Measurements from ENCODE around the gene NT5DC2.

The NT5DC2 gene

GRCh38 chr3:52533623-52534280, at the start of gene NT5DC2:
NT5DC2 (minus strand) TSS chr3:52533857; CDS start chr3:52533737, 120 bp downstream.
- peak; percentile 36 to 46 for DNase-seq (ENCODE audit: low read depth in 1 of 2, low spot score in 1 of 2)

DNA sequence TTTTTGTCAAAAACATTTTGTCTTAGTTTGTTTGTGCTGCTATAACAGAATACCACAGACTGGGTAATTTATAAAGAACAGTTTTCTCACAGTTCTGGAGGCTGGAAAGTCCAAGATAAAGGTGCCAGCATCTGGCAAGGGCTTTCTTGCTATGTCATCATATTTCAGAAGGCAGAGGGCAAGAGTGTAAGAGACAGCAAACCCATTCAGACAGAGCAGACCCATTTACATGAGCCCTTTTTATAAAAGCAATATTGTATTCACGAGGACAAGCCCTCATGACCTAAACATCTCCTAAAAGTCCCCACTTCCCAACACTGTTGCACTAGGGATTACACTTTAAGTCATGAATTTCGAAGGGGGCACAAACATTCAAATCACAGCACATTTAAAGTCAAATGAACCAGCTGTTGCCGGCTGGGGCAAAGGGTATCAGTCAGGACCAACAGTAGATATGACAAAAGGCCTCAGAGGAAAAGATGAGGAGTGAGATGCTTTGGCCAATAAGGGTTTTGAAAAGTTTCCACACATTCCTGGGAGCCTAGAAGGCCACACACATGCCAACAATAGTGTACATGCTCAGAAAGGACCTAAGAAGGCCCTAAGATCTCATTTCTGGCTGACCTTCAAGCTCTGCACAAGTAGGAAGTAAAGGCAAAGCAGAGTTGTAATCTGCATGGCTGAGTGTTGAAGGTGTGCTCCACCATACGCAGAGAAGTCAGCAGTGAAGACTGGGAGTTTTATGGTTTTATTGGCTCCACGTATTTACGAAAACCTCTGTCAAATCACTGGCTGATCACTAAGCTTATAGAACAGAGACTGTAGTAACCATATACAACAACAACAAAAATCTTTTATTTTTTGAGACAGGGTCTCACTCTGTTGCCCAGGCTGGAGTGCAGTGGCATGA, 40.7 kb upstream of the NT5DC2 start:
- no peak for DNase-seq (ENCODE audit: low read depth in 1 of 2, low spot score in 1 of 2)

DNA sequence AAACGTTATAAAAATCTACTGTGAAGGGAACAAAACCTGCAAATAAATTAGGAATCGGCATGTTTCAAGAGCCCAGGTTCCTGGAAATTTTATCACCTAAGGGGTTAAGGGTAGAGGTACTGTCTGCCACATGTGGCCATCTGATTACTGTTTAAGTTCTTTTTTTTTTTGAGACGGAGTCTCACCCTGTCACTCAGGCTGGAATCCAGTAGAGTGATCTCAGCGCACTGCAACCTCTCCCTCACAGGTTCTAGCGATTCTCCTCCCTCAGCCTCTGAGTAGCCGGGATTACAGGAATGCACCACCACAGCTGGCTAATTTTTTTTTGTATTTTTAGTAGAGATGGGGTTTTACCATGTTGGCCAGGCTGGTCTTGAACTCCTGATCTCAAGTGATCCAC, 38.6 kb upstream of the NT5DC2 start:
- DNase-seq (ENCODE audit: low read depth in 1 of 2, low spot score in 1 of 2), result no peak

DNA sequence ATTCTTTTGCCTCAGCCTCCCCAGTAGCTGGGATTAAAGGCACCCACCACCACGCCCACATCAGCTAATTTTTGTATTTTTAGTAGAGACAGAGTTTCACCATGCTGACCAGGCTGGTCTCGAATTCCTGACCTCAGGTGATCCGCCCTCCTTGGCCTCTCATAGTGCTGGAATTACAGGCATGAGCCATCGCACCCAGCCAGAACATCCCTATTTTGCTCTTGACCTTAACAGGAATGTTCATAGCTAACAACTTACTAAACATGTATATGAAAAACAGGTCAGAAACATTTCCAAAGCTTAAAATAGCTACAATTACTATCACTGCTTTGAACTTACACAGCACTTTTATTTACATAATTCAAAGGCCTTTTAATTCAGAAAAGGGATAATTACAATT, 36.4 kb upstream of the NT5DC2 start:
- no peak for DNase-seq (ENCODE audit: low read depth in 1 of 2, low spot score in 1 of 2)

GRCh38 chr3:52568069-52568468, 34.4 kb upstream of the NT5DC2 start:
- DNase-seq (ENCODE audit: low read depth in 1 of 2, low spot score in 1 of 2), result no peak

GRCh38 chr3:52563984-52564383, 30.3 kb upstream of the NT5DC2 start:
- DNase-seq (ENCODE audit: low read depth in 1 of 2, low spot score in 1 of 2), result no peak

- DNase-seq (ENCODE audit: low read depth in 1 of 2, low spot score in 1 of 2), result no peak
These were observed 27.5 kb upstream of the NT5DC2 start for GRCh38 chr3:52561028-52561747.

DNA sequence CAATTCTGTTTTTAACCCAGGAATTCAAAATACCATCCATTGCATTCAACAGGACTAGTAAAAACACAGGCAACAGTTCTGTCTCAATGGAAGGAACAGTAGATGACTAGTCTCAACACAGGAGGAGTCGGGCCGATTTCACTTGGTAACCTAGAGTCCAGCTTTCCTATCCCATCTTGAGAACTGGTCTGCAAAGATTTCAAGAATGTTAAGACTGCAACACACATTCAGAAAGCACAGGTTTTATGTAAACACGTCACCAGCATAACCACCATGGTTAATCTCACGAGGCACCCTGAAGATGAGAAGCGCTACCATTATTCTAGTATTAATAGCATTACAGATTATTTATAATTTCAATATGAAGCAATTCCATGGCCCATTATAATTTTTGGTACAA, 24.8 kb upstream of the NT5DC2 start:
- no peak for DNase-seq (ENCODE audit: low read depth in 1 of 2, low spot score in 1 of 2)

- DNase-seq (ENCODE audit: low read depth in 1 of 2, low spot score in 1 of 2), result no peak
These were observed 23.6 kb upstream of the NT5DC2 start for GRCh38 chr3:52557011-52557960.

DNA sequence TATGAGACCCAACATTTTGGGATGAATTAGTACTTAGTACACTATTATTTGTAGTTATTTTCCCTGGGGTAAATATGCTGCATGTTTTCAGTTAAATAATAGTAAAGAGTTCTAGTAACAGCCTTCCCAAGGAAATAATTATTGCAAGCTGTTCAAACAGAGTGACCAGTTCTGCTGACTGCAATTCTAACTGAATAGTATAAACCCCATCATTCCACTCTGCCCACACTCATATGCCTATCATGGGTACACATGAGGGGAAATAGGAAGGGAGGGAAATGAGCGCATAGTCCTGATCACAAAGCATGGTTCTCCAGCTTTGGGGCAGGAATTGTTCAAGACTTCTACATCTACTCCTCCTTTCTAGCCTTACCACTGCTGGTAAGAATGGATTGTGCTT, 21.4 kb upstream of the NT5DC2 start:
- DNase-seq (ENCODE audit: low read depth in 1 of 2, low spot score in 1 of 2), result no peak

DNA sequence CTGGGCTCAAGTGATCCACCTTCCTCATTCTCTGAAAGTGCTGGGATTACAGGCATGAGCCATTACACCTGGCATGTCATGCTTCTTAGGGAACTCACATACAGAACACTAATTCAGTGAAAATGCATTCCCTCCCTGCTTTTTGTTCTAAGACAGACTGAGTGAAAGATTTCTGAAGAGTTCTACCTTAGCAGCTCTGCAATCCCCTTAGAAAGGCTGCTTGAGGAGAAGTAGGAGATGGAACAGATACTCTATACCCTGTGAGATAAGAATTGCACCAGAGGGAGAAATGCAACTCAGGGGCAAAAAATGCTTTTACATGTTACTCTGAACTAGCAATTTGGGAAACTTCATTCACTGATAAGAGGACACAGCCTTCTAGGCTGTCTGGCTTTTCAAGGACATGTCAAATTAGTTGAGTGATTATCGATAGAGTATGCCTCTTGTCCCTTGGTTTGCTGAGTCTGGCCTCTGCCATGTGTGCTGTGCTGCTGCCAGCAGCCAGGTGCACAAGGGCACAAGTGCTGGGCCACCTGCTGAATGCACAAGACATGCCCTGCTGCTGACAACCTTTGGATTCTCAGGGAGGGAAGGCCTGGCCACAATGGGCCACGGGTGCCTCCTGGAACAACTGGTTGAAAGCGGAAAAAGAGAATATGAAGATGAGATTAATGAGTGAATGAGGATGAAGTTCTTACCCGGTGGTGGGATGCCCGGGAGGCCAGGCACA, 20.5 kb upstream of the NT5DC2 start:
- no peak for DNase-seq (ENCODE audit: low read depth in 1 of 2, low spot score in 1 of 2)

- no peak for DNase-seq (ENCODE audit: low read depth in 1 of 2, low spot score in 1 of 2)
These were observed 18.4 kb upstream of the NT5DC2 start for GRCh38 chr3:52552089-52552488.

DNA sequence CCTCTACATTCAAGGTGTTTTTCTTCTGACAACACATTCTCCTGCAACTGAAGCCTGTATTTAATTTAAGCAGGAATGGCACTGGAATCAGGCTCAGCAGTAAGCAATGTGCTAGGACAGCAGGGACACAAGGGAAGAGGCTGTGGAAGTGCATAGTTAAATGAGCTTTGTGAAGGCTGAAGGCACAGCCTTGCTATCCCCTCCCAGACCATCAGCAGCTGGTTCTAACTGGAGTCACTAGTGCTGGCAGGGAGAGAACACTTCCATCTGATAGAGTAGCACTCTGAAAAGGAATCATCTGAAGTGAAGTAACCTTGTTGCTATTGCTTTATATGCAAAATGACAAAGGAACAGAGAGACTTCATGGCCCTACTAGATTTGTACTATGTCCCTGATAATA, 17.5 kb upstream of the NT5DC2 start:
- DNase-seq (ENCODE audit: low read depth in 1 of 2, low spot score in 1 of 2), result no peak

DNA sequence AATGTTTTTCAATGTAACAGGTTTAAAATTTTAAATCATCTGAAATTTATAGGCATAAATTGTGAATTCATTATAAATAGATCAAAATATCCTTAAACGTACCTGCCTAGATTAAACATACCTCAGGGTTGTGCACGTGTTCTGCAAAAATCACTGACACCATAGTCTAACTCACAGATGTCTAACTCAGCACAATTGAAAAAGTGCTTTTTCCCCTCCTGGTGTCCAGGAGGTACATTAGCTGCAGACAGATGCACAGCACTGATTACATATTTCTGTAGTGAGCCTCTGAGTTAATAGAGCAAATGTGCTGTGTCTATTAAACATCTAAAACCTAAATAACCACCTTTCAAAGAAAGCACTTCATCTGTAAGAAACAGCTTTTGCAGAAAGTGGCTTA, 13.5 kb upstream of the NT5DC2 start:
- DNase-seq (ENCODE audit: low read depth in 1 of 2, low spot score in 1 of 2), result no peak

DNA sequence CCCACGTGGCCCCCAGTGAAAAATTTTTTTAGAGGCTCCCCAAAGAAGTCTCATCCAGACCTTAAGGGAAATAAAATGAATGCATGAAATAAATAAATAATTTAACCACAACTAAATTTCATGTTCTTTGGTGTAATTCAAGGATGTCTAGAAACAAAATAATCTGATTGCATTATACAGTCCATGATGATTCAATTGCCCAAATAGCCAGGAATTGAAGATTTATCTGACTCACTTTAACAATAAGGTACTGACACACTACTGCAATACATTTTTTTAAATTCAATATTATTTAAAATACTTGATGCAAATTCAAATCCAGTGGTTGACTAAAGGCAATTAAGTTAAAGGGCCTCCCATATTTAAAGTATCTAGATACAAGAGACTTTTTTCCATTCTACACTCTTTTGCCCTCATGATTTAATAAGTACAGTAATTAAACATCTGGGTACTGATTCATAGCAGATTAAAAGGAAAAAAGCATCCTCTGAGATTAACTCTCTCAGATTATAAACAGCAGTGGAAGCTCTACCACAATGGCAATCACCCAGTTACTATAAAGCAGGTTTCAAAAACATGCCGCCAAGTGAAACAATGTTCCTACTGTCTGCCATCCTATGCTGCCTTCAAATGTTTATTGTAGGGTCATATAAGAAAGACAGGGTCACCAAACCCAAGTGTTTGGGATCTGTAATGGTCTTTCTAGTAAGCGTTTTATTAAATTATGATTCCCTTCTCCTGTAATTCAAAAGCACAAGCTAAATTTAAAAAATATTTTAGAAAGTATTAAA, 12.6 kb upstream of the NT5DC2 start:
- DNase-seq (ENCODE audit: low read depth in 1 of 2, low spot score in 1 of 2), result no peak

DNA sequence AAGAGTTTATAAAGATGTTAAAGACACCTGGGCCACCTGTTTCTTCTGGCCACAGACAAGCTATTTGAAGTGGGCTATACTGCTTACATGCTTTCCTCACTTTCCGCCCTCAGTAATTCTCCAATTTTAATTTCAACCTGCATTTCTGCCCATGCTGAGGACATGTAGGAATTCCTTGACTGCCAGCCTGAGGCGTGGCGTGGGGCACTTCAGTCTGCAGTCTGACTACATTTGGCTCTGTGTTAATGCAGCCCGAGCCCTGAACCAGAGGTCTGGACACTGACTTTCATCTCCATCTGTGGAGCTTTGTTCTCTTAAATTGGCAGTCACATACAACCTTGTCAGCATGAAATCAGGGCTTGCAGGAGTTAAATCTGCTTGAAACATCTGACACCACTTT, 11.3 kb upstream of the NT5DC2 start:
- DNase-seq (ENCODE audit: low read depth in 1 of 2, low spot score in 1 of 2), result no peak

DNA sequence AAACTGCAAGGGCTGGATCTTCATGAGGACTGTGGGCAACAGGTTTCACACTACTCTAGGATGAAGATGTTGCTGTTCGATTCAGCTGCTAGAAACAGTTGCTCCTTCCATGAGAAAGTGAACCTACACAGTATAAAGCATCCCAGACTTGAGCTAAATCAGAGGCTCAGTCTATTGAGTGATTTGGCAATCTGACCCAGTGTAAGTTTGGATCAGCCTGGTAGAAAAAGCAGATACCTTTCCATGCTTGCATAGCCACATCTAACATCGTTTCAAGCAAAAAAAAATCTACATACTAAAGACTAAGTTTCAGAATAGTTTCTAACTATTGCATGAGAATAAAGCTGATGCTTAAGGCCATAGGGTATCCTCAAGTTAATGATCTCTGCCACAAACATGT, 7.4 kb upstream of the NT5DC2 start:
- DNase-seq (ENCODE audit: low read depth in 1 of 2, low spot score in 1 of 2), result no peak

DNA sequence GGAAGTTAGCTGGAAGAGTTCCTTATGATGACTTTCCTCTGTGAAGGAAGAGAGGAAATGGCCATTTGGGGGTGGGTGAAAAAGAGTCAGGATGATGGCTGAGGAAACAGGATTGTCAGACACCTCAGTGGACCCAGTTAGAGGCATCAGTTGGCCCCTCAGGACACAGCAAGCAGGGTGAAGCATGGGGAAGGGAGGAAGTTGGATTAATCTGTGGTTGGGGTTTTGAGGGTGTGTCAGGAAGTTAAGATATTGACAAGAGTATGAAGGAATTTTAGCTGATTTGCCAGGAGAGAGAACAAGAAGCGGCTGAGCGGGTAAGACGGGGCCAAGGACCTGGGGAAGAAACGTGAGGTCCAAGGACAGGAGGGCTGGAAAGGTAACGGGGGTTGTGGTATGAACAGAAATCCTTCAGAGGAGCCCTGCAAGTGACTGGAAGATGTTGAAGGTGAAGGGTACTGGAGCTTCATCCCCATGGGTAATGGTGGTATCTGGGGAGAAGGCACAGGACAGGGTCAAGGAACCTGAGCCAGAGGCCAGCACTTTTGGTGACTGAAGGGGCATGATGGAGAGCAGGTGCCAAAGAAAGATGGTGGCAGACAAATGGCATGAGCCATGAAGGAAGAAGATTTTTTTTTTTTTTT, 5.5 kb upstream of the NT5DC2 start:
- DNase-seq (ENCODE audit: low read depth in 1 of 2, low spot score in 1 of 2), result no peak

All from activated CD4-positive, alpha-beta T cell treated with anti-CD3 and anti-CD28 coated beads, Interleukin-2, amount 50 U/mL, for 24 hours (primary cell).